Inferior parietal cortex (tissue), 1 donor: ENCODE results near the gene CH25H.
"Not testable (repeated sequence)": the region's sequence is repeated elsewhere in the genome, so short reads cannot be mapped to it uniquely, and the experiment has no call there.

Experiments
- DNase-seq: peaks from one replicate; pipeline ENCODE4 v3.0.0-alpha.2; 2016; ENCODE audit errors: extremely low spot score

CH25H gene

DNA sequence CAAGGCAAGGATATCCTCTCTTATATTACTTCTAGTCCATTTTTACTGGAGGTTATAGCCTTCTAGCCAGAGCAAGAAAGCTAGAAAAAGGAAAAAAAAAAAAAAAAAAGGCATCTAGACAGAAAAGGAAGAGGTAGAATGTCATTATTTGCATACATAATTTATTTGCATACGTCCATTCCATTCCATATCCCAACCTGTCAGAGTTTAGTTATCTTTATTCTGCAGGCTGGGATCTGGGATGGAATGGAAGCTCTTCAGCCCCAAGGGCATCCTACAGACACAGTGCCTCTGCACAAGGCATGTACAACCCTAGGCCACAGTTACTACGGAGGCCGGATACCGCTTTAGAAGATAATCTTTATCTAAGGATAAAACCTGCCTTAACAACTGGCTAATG is 9.6 kb downstream of the CH25H start:
- DNase-seq: no peak

DNA sequence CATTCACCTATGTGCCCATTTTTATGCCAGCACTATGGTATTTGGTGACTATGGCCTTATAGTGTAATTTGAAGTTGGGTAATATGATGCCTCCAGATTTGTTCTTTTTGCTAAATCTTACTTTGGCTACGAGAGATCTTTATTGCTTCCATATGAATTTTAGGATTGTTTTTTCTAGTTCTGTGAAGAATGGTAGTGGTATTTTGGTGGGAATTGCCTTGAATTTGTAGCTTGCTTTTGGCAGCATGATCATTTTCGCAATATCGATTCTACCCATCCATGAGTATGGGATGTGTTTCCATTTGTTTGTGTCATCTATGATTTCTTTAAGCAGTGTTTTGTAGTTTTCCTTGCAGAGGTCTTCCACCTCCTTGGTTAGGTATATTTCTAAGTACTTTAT is 15.8 kb downstream of the CH25H start:
- DNase-seq: not testable (repeated sequence)

DNA sequence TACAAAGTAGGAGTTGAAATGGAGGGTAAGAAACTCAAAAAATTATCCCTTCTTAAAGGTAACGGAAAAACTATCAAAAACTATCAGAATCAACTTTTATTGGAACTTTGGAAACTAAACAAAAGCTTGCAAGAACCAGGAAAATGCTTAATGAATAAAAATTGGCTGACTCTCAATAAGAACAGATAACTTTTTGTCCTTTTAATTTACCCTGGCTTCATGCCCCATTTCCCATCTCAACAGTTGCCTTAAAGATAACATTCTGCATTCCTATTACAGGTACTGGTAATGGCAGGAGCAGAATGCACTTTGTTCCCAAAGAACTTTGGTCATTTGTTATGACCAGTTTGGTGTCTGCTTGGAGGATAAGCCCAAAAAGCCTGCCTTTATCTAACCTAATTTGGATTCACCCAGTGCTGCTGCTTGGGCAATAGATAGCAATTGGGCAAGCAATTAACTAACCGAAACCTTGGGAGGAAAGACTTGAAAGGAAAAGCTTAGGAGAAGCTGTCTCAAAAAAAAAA is 17.8 kb downstream of the CH25H start:
- DNase-seq: no peak

DNA sequence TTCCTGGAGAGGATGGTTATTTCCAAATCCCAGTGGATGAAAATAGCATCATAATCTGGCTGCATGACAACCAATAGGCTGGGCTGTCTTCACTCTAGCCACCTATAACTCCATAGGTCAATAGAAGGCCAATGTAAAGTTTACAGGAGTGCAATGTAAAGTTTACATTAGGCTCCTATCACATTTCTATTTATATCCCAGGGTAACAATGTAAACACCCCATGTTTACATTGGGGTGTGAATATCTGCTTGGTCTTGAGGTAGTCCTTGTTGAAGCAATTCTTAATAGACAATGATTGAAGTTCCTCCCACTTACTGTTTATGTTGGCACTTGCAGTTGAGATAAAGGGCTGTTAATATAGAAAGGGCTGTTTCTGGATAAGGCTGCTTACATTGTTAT is 21.5 kb downstream of the CH25H start:
- no peak for DNase-seq

DNA sequence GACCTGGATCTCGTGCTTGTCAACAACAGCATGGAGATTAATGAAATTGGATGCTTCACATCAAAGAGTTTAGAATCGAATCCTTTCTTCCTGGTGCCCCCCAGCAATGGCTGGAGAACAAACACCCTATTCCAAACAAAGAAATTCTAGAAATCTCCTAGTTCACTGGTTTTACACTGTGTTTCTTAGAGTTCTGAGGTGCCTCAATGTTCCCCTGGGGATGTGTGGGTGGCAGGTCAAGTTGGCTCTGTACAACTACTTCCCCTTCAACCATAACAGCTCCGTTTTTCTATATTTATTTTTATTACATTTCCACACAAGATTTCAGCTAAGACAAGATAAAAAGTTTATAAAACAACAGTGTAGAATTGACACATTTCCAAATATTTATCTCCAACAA is 22.5 kb downstream of the CH25H start:
- no peak for DNase-seq

DNA sequence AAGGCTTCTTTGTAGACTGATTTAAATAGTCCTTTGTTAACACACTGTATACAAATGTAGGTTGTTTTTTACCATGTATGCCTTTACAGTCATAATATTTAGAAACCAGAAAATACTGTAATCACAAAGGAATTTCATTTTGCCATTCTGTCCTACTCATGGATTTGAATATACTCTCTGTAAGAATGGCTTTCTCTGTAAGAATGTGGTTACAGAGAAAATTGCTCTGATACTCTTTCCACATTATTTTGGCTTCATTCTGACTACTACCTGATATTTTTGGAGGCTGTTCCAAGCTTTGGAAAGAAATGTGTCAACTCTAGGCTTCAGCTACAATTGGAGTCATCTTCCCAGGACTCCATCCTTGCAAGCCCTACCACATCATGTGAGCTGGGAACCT is 23.5 kb downstream of the CH25H start:
- DNase-seq: no peak

DNA sequence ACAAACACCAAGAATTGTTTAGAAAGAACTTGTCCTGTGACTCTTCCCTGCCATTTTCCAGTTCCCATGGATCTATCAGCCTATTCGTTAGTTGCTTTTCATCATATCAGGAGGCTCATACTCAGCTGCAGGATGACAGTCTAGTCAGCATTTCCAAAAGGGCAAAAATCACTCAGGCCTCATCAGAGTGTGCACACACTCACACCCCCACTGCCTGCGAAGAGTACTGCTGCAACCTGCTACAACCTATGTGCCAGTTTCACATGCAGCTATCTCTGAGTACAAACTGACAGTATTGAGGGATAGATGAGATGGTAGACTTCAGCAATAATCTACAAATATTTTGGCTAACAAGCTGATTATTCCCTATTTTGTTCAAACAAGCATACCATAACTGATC is 24.2 kb downstream of the CH25H start:
- DNase-seq: no peak

DNA sequence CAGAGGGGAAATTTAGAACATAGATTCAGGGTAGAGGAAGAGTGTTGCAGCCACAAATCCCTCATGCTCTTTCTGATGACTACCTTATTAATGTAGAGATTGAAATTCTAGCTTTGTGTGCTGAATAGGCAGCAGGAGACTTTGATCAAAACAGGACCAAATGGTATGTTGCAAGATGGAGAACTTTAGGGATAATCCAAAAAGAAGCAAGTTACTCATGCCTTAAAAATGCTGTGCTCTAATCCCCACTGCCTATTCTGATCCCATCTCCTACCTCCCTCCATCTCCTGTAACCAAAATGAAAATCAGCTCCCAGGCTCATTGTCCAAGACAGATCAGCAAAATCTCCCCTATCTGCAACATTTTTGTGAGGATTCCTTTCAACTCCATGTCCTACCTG is 31.3 kb downstream of the CH25H start:
- no peak for DNase-seq

DNA sequence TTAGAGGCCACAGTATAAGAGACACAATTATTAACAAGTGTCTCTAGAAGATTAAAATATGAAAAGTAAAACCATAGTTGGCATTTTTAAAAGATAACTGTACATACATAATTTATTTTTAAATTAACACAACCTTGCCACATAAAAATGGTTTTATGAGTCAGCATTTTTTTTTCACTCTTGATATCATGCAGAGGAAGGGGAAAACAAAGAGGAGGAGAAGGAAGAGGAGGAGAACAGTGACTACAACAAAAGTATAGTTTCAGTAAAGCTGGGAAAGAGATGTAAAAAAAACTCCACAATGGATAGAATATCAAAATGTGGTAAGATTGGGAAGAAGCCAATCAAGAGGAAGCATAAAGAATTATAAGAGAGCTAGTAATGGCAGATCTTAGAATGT is 34.0 kb downstream of the CH25H start:
- no peak for DNase-seq

DNA sequence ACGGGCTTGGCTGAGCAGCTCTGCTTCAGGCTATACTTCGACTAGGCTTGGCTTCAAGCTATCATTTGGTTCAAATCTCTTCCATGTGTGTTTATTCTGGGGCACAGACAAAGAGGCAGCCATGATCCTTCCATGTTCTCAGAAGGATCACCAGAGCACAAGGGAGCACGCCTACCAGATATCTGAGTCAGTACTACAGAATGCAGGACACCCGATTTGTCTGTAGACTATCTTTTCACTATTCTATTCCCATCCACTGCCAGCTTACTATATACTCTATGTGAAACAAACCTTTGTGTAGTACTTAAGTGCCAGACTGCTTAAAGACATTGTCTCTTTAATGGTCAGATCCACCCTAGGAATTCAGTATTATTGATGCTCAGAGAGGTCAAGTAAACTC is 35.1 kb downstream of the CH25H start:
- DNase-seq: no peak

DNA sequence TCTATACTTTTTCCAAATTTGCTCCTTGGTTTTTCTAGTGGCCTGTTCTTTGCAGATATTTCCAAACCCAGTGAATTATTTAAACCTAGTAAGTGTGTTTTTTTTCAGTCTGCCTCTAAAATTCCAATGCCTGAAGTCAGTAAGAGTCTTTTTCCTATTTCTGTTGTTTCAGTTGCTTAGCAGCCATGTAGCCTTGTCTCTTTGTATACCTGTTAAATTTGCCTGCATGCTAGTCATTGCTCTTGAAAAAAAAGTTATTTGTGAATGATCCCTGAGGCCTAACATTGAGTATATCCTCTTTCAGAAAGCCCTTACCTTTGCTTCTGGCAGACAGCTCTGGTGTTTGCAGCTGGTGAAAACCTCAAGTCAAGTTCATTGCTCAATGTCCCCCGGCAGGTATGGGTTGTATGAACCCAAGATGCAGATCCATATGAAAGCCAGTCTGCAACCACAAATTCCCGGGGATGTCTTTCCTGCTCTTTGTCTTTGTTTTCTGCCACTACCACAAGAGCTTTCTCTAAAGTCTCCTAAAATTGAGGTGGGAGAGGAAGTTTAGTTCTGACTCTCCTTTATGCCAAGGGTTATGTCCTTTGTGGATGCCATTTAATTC is 35.7 kb downstream of the CH25H start:
- DNase-seq: no peak

DNA sequence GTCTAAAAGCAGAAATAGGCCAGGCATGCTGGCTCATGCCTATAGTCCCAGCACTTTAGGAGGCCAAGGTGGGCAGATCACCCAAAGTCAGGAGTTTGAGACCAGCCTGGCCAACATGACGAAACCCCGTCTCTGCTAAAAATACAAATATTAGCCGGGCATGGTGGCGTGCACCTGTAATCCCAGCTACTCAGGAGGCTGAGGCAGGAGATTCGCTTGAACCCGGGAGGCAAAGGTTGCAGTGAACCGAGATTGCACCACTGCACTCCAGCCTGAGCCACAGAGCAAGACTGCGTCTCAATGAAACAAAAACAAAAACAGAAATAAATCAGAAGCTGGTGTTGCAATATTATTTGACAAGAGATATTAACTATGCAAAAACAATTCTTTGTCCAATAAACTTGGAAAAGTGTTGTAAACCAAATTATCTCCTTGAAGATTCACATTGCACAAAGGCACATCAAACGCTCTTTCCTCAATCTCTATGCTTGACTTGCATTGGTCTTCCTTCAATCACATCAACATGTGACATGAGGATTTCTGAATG is 38.7 kb downstream of the CH25H start:
- DNase-seq: not testable (repeated sequence)

DNA sequence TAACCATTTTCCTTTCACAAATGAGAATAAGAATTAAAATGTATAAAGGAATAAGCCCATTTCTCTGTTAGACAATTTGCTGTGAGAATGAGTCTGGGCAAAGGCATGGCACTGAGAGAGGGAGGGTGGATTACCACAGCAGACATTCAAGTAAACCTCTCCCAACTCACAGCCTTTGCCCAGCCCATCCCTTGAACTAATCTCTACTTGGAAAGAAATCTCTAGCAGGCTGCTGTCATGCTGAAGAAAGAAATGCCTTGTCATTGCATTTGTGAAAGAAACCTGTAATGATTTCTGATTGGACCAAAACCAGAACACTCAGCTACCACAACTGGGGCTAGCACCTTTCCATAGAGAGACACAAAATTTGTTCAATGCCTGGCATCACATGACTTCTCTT is 39.2 kb downstream of the CH25H start:
- DNase-seq: no peak

DNA sequence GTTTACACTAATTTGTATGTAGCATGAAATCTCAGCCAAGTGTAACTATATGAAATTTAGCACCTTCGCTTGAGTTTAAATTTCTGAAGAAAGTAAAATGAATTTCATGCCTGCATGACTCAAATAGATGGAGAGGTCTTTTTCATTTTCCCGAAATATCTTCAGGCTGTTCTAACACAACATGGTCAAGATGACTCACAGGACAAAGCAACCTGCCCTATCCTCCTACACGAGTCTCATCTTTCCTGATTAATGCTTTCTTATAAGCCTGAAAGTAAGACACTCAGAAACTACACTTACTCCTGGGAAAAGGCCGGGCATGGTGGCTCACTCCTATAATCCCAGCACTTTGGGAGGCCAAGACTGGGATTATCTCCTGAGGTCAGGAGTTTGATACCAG is 41.2 kb downstream of the CH25H start:
- DNase-seq: peak; percentile 33

DNA sequence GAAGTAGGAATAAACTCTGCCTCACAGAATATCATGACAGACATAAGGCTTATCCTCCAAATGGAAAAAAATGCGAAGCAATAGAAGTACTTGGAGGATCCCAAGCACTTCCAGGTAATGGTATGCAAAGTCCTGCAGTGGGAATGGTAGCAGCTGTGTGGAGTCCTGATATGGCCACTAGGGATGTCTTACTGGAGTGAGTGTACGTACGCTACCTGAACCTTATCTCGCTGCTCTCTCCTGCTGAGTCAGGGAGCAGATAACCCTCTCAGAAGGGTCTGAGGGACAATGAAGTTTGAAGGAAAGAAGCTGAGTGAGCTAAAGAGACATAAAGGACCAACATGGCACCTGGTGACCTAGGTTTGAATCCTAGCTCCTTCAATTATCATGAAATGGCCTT is 42.2 kb downstream of the CH25H start:
- no peak for DNase-seq

DNA sequence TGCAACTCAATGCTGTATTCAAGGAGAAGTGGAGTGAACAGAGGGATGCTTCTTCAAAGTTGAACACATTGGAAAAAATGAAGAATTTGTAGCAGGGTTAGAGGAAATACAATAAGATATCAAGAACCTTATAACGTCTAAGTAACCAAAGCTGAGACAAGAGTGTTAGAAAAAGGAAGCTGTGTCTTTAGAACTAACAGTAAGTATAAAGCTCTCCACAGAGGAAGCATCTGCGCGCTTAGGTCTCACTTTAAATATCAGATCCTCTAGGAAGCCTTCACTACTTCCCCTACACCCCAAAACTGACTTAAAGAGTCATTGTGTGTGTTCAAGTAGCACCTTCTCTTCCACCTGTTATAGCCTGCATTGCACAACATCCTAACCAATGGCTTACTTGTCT is 43.0 kb downstream of the CH25H start:
- DNase-seq: peak; percentile 11

DNA sequence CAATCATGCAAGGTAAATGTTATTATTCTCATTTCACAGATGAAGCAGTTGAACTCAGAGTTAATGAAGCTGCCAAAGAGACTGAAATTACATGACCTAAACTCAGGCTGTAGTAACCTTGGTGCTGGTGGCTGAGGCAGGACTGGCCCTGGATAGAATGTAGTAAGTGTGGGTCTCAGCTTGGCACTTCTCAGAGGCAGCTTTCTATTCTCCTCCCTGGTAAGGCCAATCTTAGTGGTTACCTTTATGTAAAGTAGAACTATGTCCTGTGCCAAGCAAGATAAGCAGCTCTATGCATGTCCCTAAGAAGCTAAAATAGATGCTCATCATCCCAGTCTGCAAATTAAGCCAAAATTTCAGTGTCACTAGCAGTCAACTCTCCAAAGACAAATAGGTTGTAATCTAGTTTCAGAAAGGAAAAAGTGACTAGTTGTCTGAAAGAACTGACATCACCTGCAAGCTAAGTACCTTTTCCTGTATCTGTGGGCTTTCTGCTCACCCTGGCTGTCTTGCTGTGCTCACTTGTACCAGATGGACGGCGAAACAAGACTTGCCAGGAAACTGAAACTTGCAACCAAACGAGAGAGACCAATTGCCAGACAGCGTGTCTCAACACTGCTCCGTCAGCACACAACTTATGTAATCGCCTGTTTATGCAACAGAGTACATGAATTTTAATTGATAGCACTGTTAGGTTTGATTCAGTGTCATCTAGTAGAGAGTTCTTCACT is 43.7 kb downstream of the CH25H start:
- DNase-seq: peak; percentile 53

DNA sequence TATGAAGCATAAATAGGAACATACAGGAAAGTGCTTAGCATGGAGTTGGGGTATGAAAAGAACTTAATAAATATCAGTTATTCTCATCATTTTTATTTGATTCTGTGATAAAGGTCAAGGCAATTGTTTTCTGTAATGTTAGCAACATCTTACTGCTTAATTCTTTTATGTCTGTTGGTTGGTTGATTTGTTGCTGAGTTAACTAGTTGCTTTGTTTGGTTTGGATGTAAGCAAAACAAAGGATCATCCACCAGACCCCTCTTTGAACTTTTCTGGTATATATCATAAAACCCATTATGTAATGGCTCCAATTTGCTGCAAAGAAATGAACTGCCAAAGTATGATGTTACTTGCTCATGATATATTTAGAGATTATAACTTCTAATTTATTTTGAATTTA is 44.5 kb downstream of the CH25H start:
- no peak for DNase-seq

DNA sequence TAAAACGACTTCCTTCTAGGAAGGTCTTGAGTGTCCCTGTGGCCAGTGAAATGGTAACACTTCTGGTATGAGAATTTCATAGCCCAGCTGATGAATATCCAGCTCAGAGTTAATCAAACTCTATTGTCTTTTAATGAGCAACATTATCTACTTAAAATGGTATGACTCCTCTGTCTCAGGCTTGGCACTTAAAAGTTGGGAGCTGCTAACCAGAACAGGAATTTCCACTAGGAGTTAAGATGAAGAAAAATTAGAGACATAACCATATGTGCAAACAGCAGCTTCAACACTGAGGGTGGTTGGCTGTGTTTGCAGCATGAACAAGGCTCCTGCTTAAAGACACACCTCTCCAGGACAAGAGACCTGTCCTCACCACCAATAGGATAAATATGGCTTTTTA is 46.8 kb downstream of the CH25H start:
- no peak for DNase-seq

DNA sequence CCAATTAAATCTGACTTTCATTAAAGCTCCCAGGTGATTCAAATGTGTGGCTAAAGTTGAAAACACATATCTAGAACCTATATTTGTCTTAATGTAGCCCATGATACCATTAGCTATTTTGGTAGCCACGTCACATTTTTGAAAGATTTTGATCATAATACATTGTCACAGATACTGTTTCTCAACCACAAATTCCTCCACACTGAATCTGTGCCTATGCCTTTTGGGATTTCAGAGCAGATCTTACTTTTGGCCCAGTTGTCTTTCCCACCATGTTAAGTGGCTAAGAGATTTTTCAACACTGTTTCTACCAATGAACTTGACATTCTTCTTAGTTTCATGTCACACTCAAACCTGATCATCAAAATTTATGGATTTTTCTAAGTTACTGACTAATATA is 47.4 kb downstream of the CH25H start:
- no peak for DNase-seq

DNA sequence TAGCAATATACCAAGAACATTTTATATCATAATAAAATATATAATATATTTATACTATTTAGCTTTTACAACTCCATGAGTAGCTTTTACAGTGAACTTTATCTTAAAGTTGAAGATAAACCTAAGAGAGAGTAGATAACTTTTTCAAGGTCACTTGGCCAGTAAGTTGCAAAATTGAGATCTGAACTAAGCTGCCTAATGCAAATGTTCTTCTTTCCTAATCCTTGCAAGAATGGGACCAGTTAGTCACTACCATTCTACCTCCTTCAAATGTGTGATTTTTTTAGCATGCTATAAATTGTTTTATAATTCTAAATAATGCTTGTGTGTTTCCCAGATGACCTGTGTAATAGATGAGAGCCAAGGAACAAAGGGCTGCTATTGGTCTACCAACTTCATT is 47.8 kb downstream of the CH25H start:
- no peak for DNase-seq

DNA sequence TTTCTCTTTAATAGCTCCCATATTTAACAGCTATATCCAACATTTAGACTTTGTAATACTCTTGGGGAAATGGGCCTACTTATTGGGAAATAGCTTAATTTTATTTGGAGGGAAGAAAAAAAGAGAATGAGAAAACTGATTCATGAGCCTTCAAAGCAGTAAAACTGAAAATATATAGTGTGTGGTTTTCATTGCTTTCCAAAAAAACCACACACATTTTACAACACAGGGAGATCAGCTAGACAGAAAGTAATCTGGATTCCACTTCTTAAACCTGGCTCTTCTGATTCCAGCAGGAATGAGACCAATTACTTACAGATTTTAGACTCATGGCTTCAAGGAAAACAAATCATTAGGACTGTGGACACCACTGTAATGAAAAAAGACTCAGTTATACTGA is 48.7 kb downstream of the CH25H start:
- no peak for DNase-seq

DNA sequence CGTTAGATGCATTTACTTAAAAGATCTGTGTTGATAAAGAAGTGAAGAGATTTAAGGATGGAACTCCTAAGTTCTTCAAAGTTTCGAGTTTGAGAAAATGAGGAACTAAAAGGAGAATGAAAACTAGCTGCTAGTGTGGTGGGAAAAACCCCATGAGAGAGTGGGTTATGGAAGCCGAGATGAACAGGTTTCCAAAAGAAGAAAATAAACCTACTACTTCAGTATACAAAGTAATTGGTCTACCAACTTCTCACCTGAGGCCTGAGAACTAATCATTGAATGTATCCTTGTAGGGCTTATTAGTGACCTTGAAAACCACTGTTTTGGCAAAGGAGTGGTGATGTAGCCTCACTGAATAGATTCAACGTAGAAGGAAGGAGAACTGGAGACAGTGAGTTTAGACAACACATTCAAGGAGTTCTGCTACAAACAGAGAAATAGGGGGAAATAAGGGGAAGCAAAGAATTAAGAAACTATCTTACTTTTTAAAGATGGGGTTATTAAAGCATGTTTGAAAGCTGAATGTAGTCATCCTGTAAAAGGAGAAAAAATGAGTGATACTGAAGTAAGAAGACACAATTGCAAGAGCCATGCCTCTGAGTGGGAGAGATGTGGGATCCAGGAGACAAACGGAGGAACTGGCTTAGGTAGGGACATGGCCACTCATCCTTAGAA is 50.8 kb downstream of the CH25H start:
- no peak for DNase-seq
